Breast epithelium (tissue), 4 donors: ENCODE data around the gene ANKRD63. TPM values are rescaled to one million over a fixed set of nuclear protein-coding genes. Genes with fewer than 3 reads are reported as not detected.

ENCODE experiments used
- DNase-seq, 2 donors: peaks; one replicate each; pipeline ENCODE4 v3.0.0-alpha.2; 2019; ENCODE audit warnings: low spot score in 2 of 2
- H3K27ac ChIP-seq, 2 donors: fragments of 200-600 bp; sonication (generic) in 1 of 2; one replicate each; pipeline ENCODE4 v1.5.1; 2016 to 2019; ENCODE audit warnings: mild to moderate bottlenecking in 1 of 2
- H3K27me3 ChIP-seq, 2 donors: fragments of 200-600 bp; sonication (generic) in 1 of 2; one replicate each; pipeline versions ENCODE4 v1.5.1 to v1.6.0; 2017 to 2019; ENCODE audit warnings: control low read depth in 1 of 2, mild to moderate bottlenecking in 1 of 2
- H3K36me3 ChIP-seq: fragments of 200-600 bp; one replicate; pipeline ENCODE4 v1.5.1; 2019
- H3K4me1 ChIP-seq, 2 donors: fragments of 200-600 bp; sonication (generic); one replicate each; pipeline ENCODE4 v1.5.1; 2016 to 2019; ENCODE audit warnings: control low read depth in 1 of 2
- H3K4me3 ChIP-seq, 3 donors: fragments of 200-600 bp; sonication (generic); 1 replicate in 2 of 3; 2 replicates in 1 of 3; pipeline ENCODE4 v1.5.1; 2016 to 2019; ENCODE audit warnings: mild to moderate bottlenecking in 3 of 3, moderate library complexity in 2 of 3
- H3K9me3 ChIP-seq, 2 donors: fragments of 200-600 bp; sonication (generic) in 1 of 2; one replicate each; pipeline ENCODE4 v1.5.1; 2016 to 2019; ENCODE audit warnings: control low read depth in 1 of 2
- POLR2A ChIP-seq: fragments of 450-650 bp; IDR thresholded peaks from one replicate; pipeline ENCODE4 v1.6.1; 2016; ENCODE audit warnings: antibody characterized with exemption, mild to moderate bottlenecking, moderate library complexity
- POLR2AphosphoS5 ChIP-seq, 3 donors: sonication (generic); formaldehyde crosslinking; IDR thresholded peaks; one replicate each; pipeline ENCODE4 v1.6.1; 2017; ENCODE audit warnings: antibody characterized with exemption in 3 of 3
- intact Hi-C: fragments of 100-400 bp; cut with DNase I; formaldehyde crosslinking; loops from one replicate; pipeline ENCODE4 v1.15.1; 2023; ENCODE audit warnings: low total_unique reads
- total RNA-seq, 3 donors: library from RNA; depleted of rRNA; stranded (reverse); fragments of >200 nt; gene quantifications; one replicate each; pipeline ENCODE4 v1.1.0, GENCODE V29; 2016
- TF ChIP-seq, protein P1 (sequence below), 3 donors: fragments of 450-650 bp; IDR thresholded peaks; one replicate each; pipeline ENCODE4 v1.5.1; 2016 to 2017; ENCODE audit warnings: antibody characterized with exemption in 3 of 3, mild to moderate bottlenecking in 3 of 3, moderate library complexity in 3 of 3

ANKRD63 gene
- total RNA-seq, 3 donors from 2014 or later, result not detected

GRCh38 chr15:40309344-40309862 is 26.5 kb upstream of the ANKRD63 start:
- H3K27ac ChIP-seq, result no peak overlapping the region
- no peak overlapping the region for H3K4me3 ChIP-seq
- no peaks in the 10 kb centered on the region for H3K4me1 ChIP-seq
- no peaks in the 10 kb centered on the region for H3K27me3 ChIP-seq
- intact Hi-C loops, result no loop called here
- TF ChIP-seq, protein P1, sequence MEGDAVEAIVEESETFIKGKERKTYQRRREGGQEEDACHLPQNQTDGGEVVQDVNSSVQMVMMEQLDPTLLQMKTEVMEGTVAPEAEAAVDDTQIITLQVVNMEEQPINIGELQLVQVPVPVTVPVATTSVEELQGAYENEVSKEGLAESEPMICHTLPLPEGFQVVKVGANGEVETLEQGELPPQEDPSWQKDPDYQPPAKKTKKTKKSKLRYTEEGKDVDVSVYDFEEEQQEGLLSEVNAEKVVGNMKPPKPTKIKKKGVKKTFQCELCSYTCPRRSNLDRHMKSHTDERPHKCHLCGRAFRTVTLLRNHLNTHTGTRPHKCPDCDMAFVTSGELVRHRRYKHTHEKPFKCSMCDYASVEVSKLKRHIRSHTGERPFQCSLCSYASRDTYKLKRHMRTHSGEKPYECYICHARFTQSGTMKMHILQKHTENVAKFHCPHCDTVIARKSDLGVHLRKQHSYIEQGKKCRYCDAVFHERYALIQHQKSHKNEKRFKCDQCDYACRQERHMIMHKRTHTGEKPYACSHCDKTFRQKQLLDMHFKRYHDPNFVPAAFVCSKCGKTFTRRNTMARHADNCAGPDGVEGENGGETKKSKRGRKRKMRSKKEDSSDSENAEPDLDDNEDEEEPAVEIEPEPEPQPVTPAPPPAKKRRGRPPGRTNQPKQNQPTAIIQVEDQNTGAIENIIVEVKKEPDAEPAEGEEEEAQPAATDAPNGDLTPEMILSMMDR (IDR thresholded peaks at IDR 0.05), result no peak
- TF ChIP-seq POLR2A (no peak), POLR2AphosphoS5 (IDR thresholded peaks at IDR 0.05) (no peak)
- no peak for DNase-seq
- H3K36me3 ChIP-seq, result no peaks in the 10 kb centered on the region
- H3K9me3 ChIP-seq, result no peaks in the 10 kb centered on the region

DNA sequence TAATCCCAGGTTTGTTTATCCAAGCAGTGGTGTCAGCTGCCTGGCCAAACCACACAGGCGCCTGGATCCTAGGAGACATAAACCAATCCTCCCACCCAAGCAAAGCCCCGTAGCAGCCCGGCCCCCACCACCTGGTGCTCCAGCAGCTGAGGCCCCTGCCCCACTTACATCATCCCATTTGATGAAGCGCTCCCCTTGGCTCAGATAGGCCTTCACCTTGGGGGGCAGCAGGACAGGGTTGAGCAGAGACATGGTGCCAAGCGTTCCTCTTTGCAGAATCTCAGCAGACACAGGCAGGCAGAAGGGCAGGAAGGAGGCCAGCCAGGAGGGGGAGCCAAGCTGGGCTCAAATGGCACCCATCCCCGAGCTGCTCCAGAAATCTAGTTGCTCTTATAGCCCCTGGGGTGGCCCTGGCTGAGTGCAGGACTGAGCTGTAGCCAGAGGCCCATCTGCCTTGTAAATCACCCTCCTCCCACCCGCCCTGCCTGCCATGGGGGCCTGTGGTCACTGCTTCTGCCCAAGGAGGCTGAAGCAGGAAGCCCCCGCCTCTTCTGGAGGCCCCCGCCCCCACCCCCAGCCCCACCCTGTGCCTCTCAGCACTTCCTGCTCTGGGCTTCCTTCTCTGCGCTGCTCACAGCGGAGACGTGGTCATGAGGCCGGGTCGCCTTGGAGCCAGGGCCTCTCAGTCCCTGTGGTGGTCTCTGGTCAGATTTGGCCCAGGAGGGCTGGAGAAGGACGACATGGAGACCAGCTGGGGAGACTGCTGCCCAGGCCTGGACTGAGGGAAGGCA is 24.8 kb upstream of the ANKRD63 start, which contains the start of gene PLCB2:
Gene PLCB2 (minus strand): TSS at position 515 of the 791 bp plus-strand sequence. CDS start 263 bp downstream, at position 252.
- Histone ChIP-seq H3K27me3 (no peaks in the 10 kb centered on the region), H3K36me3 (no peaks in the 10 kb centered on the region), H3K4me3 (peak within 1 kb of the TSS; percentile 30 to 45 (median 31)), H3K9me3 (no peaks in the 10 kb centered on the region), H3K27ac (peak within 1 kb of the TSS in 1 of 2 donors; percentile 61), H3K4me1 (no peaks in the 10 kb centered on the region)
- no peak for DNase-seq
- intact Hi-C loops, result no loop called here
- TF ChIP-seq POLR2AphosphoS5 (IDR thresholded peaks at IDR 0.05) (no peak), POLR2A (no peak)
- TF ChIP-seq, protein P1 (IDR thresholded peaks at IDR 0.05), result no peak

GRCh38 chr15:40306908-40307307 is 24.0 kb upstream of the ANKRD63 start:
- Histone ChIP-seq H3K27ac (no peak overlapping the region), H3K9me3 (no peaks in the 10 kb centered on the region), H3K4me3 (peak overlapping the region; percentile 30 to 31 (median 31)), H3K27me3 (no peaks in the 10 kb centered on the region), H3K4me1 (no peaks in the 10 kb centered on the region), H3K36me3 (no peaks in the 10 kb centered on the region)
- intact Hi-C loops, result no loop called here
- no peak for DNase-seq
- TF ChIP-seq POLR2AphosphoS5 (IDR thresholded peaks at IDR 0.05) (no peak), POLR2A (no peak)
- TF ChIP-seq, protein P1 (IDR thresholded peaks at IDR 0.05), result no peak

DNA sequence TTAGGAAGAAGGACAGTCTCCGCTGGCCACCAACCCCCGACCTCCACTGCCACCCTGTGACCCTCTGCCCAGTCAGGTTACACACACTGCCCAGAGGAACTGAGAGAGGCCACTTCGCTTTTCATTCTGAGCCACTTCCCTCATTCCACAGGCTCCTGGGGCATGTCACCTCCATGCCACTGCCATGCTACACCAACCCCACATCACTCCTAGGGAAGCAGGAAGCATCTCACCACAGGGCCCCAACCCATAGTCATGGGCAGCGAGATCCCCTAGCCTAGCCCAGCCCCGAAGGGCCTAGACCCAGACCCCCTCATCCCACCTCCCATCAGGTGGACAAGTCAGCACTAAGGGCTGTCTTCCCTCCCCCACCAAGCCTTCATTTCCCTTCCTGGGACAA is 23.5 kb upstream of the ANKRD63 start:
- Histone ChIP-seq H3K9me3 (no peaks in the 10 kb centered on the region), H3K36me3 (no peaks in the 10 kb centered on the region), H3K27ac (no peak overlapping the region), H3K4me1 (no peaks in the 10 kb centered on the region), H3K27me3 (no peaks in the 10 kb centered on the region), H3K4me3 (peak overlapping the region in 1 of 3 donors; percentile 31)
- no peak for DNase-seq
- TF ChIP-seq POLR2AphosphoS5 (IDR thresholded peaks at IDR 0.05) (no peak), POLR2A (no peak)
- TF ChIP-seq, protein P1 (IDR thresholded peaks at IDR 0.05), result no peak
- intact Hi-C loops, result no loop called here

DNA sequence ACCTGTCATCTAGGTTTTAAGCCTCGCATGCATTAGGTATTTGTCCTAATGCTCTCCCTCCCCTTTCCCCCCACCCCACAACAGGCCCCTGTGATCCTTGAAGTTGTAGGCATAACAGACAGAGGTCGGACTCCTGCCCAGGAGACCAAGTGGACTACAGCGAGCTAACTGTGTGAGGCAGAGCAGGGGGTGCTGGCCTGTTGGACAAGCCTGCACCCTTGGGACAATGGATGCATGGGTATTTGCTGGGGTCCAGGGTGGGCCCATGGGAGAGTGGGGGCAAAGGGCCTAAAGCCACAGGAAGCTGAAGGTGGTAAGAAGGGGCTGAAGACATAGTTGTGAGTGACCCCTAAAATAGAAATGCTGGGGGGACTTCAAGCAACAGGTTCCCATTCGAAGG is 22.4 kb upstream of the ANKRD63 start:
- intact Hi-C loops, result no loop called here
- Histone ChIP-seq H3K27me3 (no peaks in the 10 kb centered on the region), H3K9me3 (no peaks in the 10 kb centered on the region), H3K27ac (no peak overlapping the region), H3K4me1 (no peaks in the 10 kb centered on the region), H3K36me3 (no peaks in the 10 kb centered on the region), H3K4me3 (no peak overlapping the region)
- no peak for DNase-seq
- TF ChIP-seq POLR2A (no peak), POLR2AphosphoS5 (IDR thresholded peaks at IDR 0.05) (no peak)
- TF ChIP-seq, protein P1 (IDR thresholded peaks at IDR 0.05), result no peak
